Common myeloid progenitor, CD34-positive (primary cell): ENCODE results near the gene CACNA1G.

Experiments used
- CTCF ChIA-PET: fragments of 350-600 bp; sonication (Branson Sonifier 250); formaldehyde crosslinking; loops from one replicate; lab custom pipeline; 2021; ENCODE audit warnings: antibody characterized with exemption; lab: Charles Lee
- POLR2A ChIA-PET: fragments of 350-600 bp; sonication (Branson Sonifier 250); formaldehyde crosslinking; loops from one replicate; lab custom pipeline; 2021; ENCODE audit warnings: antibody characterized with exemption; lab: Charles Lee
- DNase-seq, 3 donors: peaks; one replicate each; pipeline versions ENCODE4 v3.0.0 to v3.0.0-alpha.2; 2013
- H3K27ac ChIP-seq, 2 experiments: 1 replicate in 1 of 2; 2 replicates in 1 of 2; pipeline ENCODE4 v1.7.0; 2013; ENCODE audit warnings: inconsistent platforms in 2 of 2, low read length in 2 of 2, mild to moderate bottlenecking in 2 of 2, low read depth in 1 of 2, moderate library complexity in 1 of 2; ENCODE audit not compliant: severe bottlenecking in 2 of 2, insufficient read depth in 1 of 2, poor library complexity in 1 of 2
- H3K27me3 ChIP-seq, 5 experiments: replicated peaks in 2 of 5; 1 replicate in 3 of 5; 2 replicates in 2 of 5; pipeline versions ENCODE4 v1.6.1 to v1.7.0; 2013; ENCODE audit warnings: low read length in 4 of 5, mild to moderate bottlenecking in 2 of 5, moderate library complexity in 2 of 5, inconsistent platforms in 1 of 5; ENCODE audit not compliant: insufficient read depth in 5 of 5, control insufficient read depth in 4 of 5
- H3K36me3 ChIP-seq, 4 experiments: 1 replicate in 2 of 4; 2 replicates in 2 of 4; pipeline versions ENCODE4 v1.6.1 to v1.7.0; 2013; ENCODE audit warnings: low read length in 3 of 4, control low read depth in 1 of 4, mild to moderate bottlenecking in 1 of 4; ENCODE audit not compliant: control insufficient read depth in 4 of 4, insufficient read depth in 4 of 4
- H3K4me1 ChIP-seq, 4 experiments: 1 replicate in 3 of 4; 2 replicates in 1 of 4; pipeline versions ENCODE4 v1.6.1 to v1.7.1; 2013; ENCODE audit warnings: low read length in 3 of 4, mild to moderate bottlenecking in 3 of 4, control low read depth in 1 of 4, inconsistent platforms in 1 of 4, moderate library complexity in 1 of 4; ENCODE audit not compliant: control insufficient read depth in 4 of 4, insufficient read depth in 4 of 4; ENCODE audit errors: control extremely low read depth in 1 of 4
- H3K4me3 ChIP-seq, 7 experiments: 1 replicate in 4 of 7; 2 replicates in 3 of 7; pipeline versions ENCODE4 v1.5.1 to v1.7.0; 2013; ENCODE audit warnings: mild to moderate bottlenecking in 7 of 7, low read length in 6 of 7, moderate library complexity in 6 of 7, inconsistent platforms in 2 of 7, low read depth in 2 of 7, control low read depth in 1 of 7; ENCODE audit not compliant: insufficient read depth in 4 of 7, control insufficient read depth in 1 of 7; ENCODE audit errors: extremely low read depth in 1 of 7
- H3K9me3 ChIP-seq, 5 experiments: 1 replicate in 4 of 5; 2 replicates in 1 of 5; pipeline versions ENCODE4 v1.6.1 to v1.7.1; 2013; ENCODE audit warnings: low read length in 4 of 5, mild to moderate bottlenecking in 2 of 5, inconsistent platforms in 1 of 5, low read depth in 1 of 5, moderate library complexity in 1 of 5; ENCODE audit not compliant: control insufficient read depth in 4 of 5, insufficient read depth in 2 of 5; ENCODE audit errors: control extremely low read depth in 1 of 5
- WGBS: methylation state at CpG from one replicate; pipeline ENCODE4 v1.1.5; 2013; ENCODE audit not compliant: insufficient coverage; 5-methylcytosine and 5-hydroxymethylcytosine counted together

Gene CACNA1G

DNA sequence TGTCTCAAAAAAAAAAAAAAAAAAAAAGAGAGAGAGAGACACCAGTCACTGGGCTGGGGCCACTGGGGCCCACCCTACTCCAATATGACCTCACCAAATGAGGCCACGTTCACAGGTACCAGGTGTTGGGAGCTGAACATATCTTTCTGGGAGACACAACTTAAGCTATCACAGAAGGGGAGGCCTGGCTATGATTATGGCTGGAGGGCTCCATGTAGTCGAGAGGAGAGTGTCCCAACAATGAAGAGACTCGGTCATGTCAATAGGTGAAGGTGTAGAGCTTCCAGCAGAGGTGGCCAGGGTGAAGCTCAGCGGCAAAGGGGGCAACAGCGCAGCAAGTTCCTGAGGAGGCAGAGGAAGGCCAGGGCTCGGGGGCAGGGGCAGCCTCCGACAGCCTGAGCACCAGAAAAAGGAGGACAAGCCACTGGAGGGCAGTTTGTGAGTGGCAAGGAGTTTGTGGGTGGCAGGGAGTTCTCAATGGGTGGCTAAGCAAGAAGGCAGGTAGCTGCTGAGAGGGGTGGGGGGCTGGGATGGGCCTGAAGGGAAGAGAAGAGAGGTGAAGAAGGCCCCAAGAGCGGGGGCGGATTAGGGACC, 102.2 kb downstream of the CACNA1G start:
- H3K36me3 ChIP-seq: no peaks in the 10 kb centered on the region
- H3K4me1 ChIP-seq: peaks cover 0 to 48% (median 26%) of the 10 kb centered on the region in 4 experiments
- 96% methylated on average over 8 of the region's 9 CpGs for WGBS
- no peak for DNase-seq
- H3K27me3 ChIP-seq: no peaks in the 10 kb centered on the region
- ChIA-PET POLR2A (interaction anchor here (0.9 kb wide), 1 partner anchor 22 kb away, joined by 3 read pairs; no protein-coding TSS in a partner anchor), CTCF (interaction anchor here (0.9 to 3.0 kb wide), 5 partner anchors 15 to 116 kb away, joined by 3 to 18 read pairs (median 5); partner anchors contain the start of gene SPATA20)
- no peak overlapping the region for H3K27ac ChIP-seq
- no peak overlapping the region for H3K4me3 ChIP-seq
- H3K9me3 ChIP-seq: no peaks in the 10 kb centered on the region

DNA sequence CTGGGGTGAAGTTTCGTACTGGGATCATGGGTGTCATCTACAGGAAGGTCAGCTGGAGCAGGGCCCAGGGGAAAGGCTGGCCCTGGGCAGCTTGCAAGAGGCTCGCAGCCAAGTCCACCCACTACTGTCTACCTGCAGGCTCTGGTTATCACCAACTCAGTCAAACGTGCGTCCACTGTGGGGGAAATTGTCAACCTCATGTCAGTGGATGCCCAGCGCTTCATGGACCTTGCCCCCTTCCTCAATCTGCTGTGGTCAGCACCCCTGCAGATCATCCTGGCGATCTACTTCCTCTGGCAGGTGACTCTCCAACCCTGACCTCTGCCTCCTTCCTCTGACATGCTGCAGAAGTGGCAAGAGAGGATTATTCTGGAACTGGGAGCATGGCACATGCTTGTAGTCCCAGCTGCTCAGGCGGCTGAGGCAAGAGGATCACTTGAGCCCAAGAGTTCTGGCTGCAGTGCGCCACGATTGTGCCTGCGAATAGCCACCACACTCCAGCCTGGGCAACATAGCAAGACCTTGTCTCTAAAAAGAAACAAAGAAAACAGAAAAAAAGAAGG, 103.4 kb downstream of the CACNA1G start:
- Histone ChIP-seq H3K27me3 (no peaks in the 10 kb centered on the region), H3K27ac (no peak overlapping the region), H3K36me3 (no peaks in the 10 kb centered on the region), H3K4me3 (no peak overlapping the region), H3K9me3 (no peaks in the 10 kb centered on the region), H3K4me1 (peaks cover 0 to 48% (median 29%) of the 10 kb centered on the region in 4 experiments)
- ChIA-PET POLR2A (no interaction called here), CTCF (no interaction called here)
- no peak for DNase-seq
- WGBS: 89% methylated on average over 6 of the region's 10 CpGs

DNA sequence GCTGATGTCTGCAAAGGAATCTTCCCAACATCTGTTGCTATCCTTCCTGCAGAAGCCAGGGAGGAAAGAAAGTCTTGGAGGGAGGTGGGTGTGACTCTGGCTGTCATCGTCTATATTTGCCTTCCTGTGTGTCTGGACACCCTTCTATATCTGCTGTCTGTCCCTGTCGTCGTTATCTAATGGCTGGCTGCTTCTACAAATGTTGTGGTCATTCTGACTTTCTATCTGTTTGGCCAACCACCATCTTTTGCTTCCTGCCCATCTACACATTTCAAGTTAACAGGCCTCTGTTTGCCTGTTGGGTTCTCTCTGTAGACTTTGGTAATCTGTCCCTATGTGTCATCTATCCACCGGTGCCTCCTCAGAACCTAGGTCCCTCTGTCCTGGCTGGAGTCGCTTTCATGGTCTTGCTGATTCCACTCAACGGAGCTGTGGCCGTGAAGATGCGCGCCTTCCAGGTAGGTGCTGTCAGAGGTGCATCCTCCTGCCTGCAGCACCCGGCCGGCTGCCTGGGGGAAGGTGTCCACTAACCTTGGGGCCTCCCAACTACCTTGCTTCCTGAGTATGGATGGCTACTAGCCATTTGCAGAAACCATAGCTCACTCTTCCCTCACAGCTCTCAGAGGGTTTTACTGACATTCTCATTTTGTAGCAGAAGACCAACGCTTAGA, 104.4 kb downstream of the CACNA1G start:
- ChIA-PET CTCF (no interaction called here), POLR2A (interaction anchor here (0.7 kb wide), 1 partner anchor 11 kb away, joined by 3 read pairs; no protein-coding TSS in a partner anchor)
- no peaks in the 10 kb centered on the region for H3K27me3 ChIP-seq
- DNase-seq: peak in 1 of 3 donors; percentile 35
- no peak overlapping the region for H3K4me3 ChIP-seq
- H3K4me1 ChIP-seq: peaks cover 0 to 46% (median 27%) of the 10 kb centered on the region in 4 experiments
- H3K27ac ChIP-seq: no peak overlapping the region
- 97% methylated on average over 11 of the region's 12 CpGs for WGBS
- H3K36me3 ChIP-seq: no peaks in the 10 kb centered on the region
- no peaks in the 10 kb centered on the region for H3K9me3 ChIP-seq

DNA sequence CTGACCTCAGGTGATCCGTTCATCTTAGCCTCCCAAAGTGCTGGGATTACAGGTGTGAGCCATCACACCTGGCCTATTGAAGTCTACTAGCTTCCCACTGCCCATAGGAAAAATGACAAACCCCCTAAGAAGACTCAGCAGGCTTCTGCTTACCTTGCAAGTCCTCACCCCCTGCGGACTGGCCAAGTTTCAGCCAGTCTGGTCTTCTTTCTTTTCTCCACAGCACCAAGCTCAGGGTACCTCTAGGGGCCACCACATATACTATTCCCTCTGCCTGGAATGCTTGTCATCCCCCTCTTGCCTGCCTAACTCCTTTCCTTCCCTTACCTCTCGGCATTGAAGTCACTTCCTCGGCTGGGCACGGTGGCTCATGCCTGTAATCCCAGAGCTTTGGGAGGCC, 105.3 kb downstream of the CACNA1G start:
- ChIA-PET CTCF (interaction anchor here (0.9 to 1.4 kb wide), 3 partner anchors 9 to 119 kb away, joined by 3 to 9 read pairs (median 6); no protein-coding TSS in a partner anchor), POLR2A (no interaction called here)
- H3K27me3 ChIP-seq: no peaks in the 10 kb centered on the region
- H3K4me3 ChIP-seq: no peak overlapping the region
- no peak for DNase-seq
- WGBS: 98% methylated on average over 4 of the region's 5 CpGs
- H3K9me3 ChIP-seq: no peaks in the 10 kb centered on the region
- no peak overlapping the region for H3K27ac ChIP-seq
- H3K36me3 ChIP-seq: no peaks in the 10 kb centered on the region
- peaks cover 0 to 37% (median 18%) of the 10 kb centered on the region in 4 experiments for H3K4me1 ChIP-seq

DNA sequence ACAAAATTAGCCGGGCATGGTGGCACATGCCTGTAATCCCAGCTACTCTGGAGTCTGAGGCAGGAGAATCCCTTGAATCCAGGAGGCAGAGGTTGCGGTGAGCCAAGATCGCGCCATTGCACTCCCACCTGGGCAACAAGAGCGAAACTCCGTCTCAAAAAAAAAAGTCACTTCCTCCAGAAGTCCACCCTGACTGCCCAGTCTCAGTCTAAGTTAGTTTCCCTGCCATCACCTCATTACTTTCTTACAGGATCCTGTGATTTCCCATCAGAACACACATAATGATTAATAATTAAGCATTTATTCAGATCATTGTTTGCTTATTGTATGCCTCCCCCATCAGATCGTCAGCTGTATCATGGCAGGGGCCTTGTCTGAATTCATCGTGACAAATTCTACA, 105.8 kb downstream of the CACNA1G start:
- ChIA-PET POLR2A (no interaction called here), CTCF (interaction anchor here (0.9 to 1.4 kb wide), 3 partner anchors 9 to 119 kb away, joined by 3 to 9 read pairs (median 6); no protein-coding TSS in a partner anchor)
- Histone ChIP-seq H3K27ac (no peak overlapping the region), H3K4me3 (no peak overlapping the region), H3K4me1 (peaks cover 0 to 32% (median 14%) of the 10 kb centered on the region in 4 experiments), H3K9me3 (no peaks in the 10 kb centered on the region), H3K36me3 (no peaks in the 10 kb centered on the region), H3K27me3 (no peaks in the 10 kb centered on the region)
- 99% methylated on average over 8 of the region's 8 CpGs for WGBS
- no peak for DNase-seq

DNA sequence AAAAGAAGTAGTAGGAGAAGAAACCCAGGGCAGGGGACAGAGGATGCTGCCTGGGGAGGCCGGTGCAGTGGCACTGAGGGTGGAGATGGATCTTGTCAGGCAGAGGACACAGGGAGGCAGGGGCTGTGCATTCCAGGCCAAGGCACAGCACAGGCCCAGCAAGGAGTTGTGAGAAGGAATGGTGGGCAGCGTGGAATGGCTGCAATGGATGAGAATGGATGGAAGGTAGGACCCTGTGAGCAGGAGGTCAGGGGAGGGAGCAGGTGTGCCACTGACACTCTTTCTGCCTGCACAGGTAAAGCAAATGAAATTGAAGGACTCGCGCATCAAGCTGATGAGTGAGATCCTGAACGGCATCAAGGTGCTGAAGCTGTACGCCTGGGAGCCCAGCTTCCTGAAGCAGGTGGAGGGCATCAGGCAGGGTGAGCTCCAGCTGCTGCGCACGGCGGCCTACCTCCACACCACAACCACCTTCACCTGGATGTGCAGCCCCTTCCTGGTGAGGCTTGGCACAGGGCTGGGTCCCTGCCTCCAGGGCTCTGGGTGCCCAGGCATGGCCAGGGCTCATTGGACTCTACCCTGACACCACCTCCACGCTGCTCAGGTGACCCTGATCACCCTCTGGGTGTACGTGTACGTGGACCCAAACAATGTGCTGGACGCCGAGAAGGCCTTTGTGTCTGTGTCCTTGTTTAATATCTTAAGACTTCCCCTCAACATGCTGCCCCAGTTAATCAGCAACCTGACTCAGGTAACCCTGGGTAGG, 106.9 kb downstream of the CACNA1G start:
- no peak overlapping the region for H3K4me3 ChIP-seq
- H3K4me1 ChIP-seq: peaks cover 0 to 21% (median 3%) of the 10 kb centered on the region in 4 experiments
- ChIA-PET POLR2A (no interaction called here), CTCF (interaction anchor here (1.4 to 1.6 kb wide), 3 partner anchors 7 to 17 kb away, joined by 3 to 6 read pairs (median 4); no protein-coding TSS in a partner anchor)
- no peak for DNase-seq
- no peaks in the 10 kb centered on the region for H3K9me3 ChIP-seq
- H3K36me3 ChIP-seq: no peaks in the 10 kb centered on the region
- H3K27me3 ChIP-seq: no peaks in the 10 kb centered on the region
- WGBS: 99% methylated on average over 10 of the region's 14 CpGs
- no peak overlapping the region for H3K27ac ChIP-seq
